ENCODE results near the gene KCNK5.

Gene KCNK5

GRCh38 chr6:39173270-39173669 lies 56.0 kb downstream of the KCNK5 start:
- TF ChIP-seq POLR2AphosphoS5 (IDR thresholded peaks at IDR 0.05; ENCODE audit: low read depth, low read length) = no peak
- no peak for TF ChIP-seq FOXP2 (optimal IDR thresholded peaks at IDR 0.05; ENCODE audit: borderline replicate concordance, extremely low read depth, extremely low read length, insufficient read depth)
- no peak for TF ChIP-seq TAF1 (IDR thresholded peaks at IDR 0.05; ENCODE audit: borderline replicate concordance, insufficient read depth, low read length)
- TF ChIP-seq SIN3A (IDR thresholded peaks at IDR 0.05; ENCODE audit: borderline replicate concordance, insufficient read depth, low read length) = no peak
- no peak for TF ChIP-seq REST (IDR thresholded peaks at IDR 0.05; ENCODE audit: insufficient read depth in 1 of 2, low read depth in 2 of 2, low read length in 2 of 2)

- TF ChIP-seq REST (IDR thresholded peaks at IDR 0.05; ENCODE audit: insufficient read depth in 1 of 2, low read depth in 2 of 2, low read length in 2 of 2) = no peak
- TF ChIP-seq FOXP2 (optimal IDR thresholded peaks at IDR 0.05; ENCODE audit: borderline replicate concordance, extremely low read depth, extremely low read length, insufficient read depth) = no peak
- TF ChIP-seq SIN3A (IDR thresholded peaks at IDR 0.05; ENCODE audit: borderline replicate concordance, insufficient read depth, low read length) = no peak
- TF ChIP-seq TAF1 (IDR thresholded peaks at IDR 0.05; ENCODE audit: borderline replicate concordance, insufficient read depth, low read length) = no peak
- no peak for TF ChIP-seq POLR2AphosphoS5 (IDR thresholded peaks at IDR 0.05; ENCODE audit: low read depth, low read length)
These were observed 56.9 kb downstream of the KCNK5 start for GRCh38 chr6:39172377-39172757.

GRCh38 chr6:39171489-39172376 lies 57.5 kb downstream of the KCNK5 start:
- TF ChIP-seq SIN3A (IDR thresholded peaks at IDR 0.05; ENCODE audit: borderline replicate concordance, insufficient read depth, low read length) (no peak), FOXP2 (optimal IDR thresholded peaks at IDR 0.05; ENCODE audit: borderline replicate concordance, extremely low read depth, extremely low read length, insufficient read depth) (no peak), POLR2AphosphoS5 (IDR thresholded peaks at IDR 0.05; ENCODE audit: low read depth, low read length) (no peak), REST (IDR thresholded peaks at IDR 0.05; ENCODE audit: insufficient read depth in 1 of 2, low read depth in 2 of 2, low read length in 2 of 2) (no peak), TAF1 (IDR thresholded peaks at IDR 0.05; ENCODE audit: borderline replicate concordance, insufficient read depth, low read length) (no peak)

GRCh38 chr6:39170860-39171259 lies 58.4 kb downstream of the KCNK5 start:
- TF ChIP-seq FOXP2 (optimal IDR thresholded peaks at IDR 0.05; ENCODE audit: borderline replicate concordance, extremely low read depth, extremely low read length, insufficient read depth) (no peak), SIN3A (IDR thresholded peaks at IDR 0.05; ENCODE audit: borderline replicate concordance, insufficient read depth, low read length) (no peak), REST (IDR thresholded peaks at IDR 0.05; ENCODE audit: insufficient read depth in 1 of 2, low read depth in 2 of 2, low read length in 2 of 2) (no peak), POLR2AphosphoS5 (IDR thresholded peaks at IDR 0.05; ENCODE audit: low read depth, low read length) (no peak), TAF1 (IDR thresholded peaks at IDR 0.05; ENCODE audit: borderline replicate concordance, insufficient read depth, low read length) (no peak)

All from PFSK-1 (cell line).